ENCODE data around the gene NEB. TPM values are rescaled to one million over a fixed set of nuclear protein-coding genes. Genes with fewer than 3 reads are reported as not detected.

The NEB gene
- polyA plus RNA-seq, 1 experiment = 0.01 TPM

- POLR2A ChIA-PET = no interaction called here
- H3K36me3 ChIP-seq (ENCODE audit: control insufficient read depth, insufficient read depth, low read length) = no peaks in the 10 kb centered on the region
- no peak for TF ChIP-seq CTCF (IDR thresholded peaks at IDR 0.05; ENCODE audit: insufficient read depth, low read depth, low read length)
- H3K4me3 ChIP-seq (ENCODE audit: low read depth, low read length) = no peak overlapping the region
- CTCF ChIA-PET = no interaction called here
- DNase-seq (ENCODE audit: low read depth) = no peak
- no peaks in the 10 kb centered on the region for H3K27me3 ChIP-seq (ENCODE audit: control insufficient read depth, insufficient read depth, low read length)
These were observed 258.0 kb downstream of the NEB start for GRCh38 chr2:151476287-151476686.

- no peaks in the 10 kb centered on the region for H3K36me3 ChIP-seq (ENCODE audit: control insufficient read depth, insufficient read depth, low read length)
- no peak for TF ChIP-seq CTCF (IDR thresholded peaks at IDR 0.05; ENCODE audit: insufficient read depth, low read depth, low read length)
- H3K27me3 ChIP-seq (ENCODE audit: control insufficient read depth, insufficient read depth, low read length) = no peaks in the 10 kb centered on the region
- no peak overlapping the region for H3K4me3 ChIP-seq (ENCODE audit: low read depth, low read length)
- ChIA-PET POLR2A (no interaction called here), CTCF (no interaction called here)
- DNase-seq (ENCODE audit: low read depth) = no peak
These were observed 259.2 kb downstream of the NEB start for GRCh38 chr2:151475071-151475470.

- TF ChIP-seq CTCF (IDR thresholded peaks at IDR 0.05; ENCODE audit: insufficient read depth, low read depth, low read length) = no peak
- H3K4me3 ChIP-seq (ENCODE audit: low read depth, low read length) = no peak overlapping the region
- no peaks in the 10 kb centered on the region for H3K27me3 ChIP-seq (ENCODE audit: control insufficient read depth, insufficient read depth, low read length)
- no peak for DNase-seq (ENCODE audit: low read depth)
- no peaks in the 10 kb centered on the region; the same call in 1 of the 2 replicates for H3K36me3 ChIP-seq (ENCODE audit: control insufficient read depth, insufficient read depth, low read length)
- ChIA-PET CTCF (interaction anchor here (1.6 kb wide), 1 partner anchor 36 kb away, joined by 5 read pairs; no protein-coding TSS in a partner anchor), POLR2A (no interaction called here)
These were observed 261.3 kb downstream of the NEB start for GRCh38 chr2:151472966-151473365.

GRCh38 chr2:151470556-151470955, 263.7 kb downstream of the NEB start:
- ChIA-PET POLR2A (no interaction called here), CTCF (interaction anchor here (0.8 kb wide), 1 partner anchor 15 kb away, joined by 3 read pairs; no protein-coding TSS in a partner anchor)
- no peak overlapping the region for H3K4me3 ChIP-seq (ENCODE audit: low read depth, low read length)
- TF ChIP-seq CTCF (IDR thresholded peaks at IDR 0.05; ENCODE audit: insufficient read depth, low read depth, low read length) = no peak
- H3K36me3 ChIP-seq (ENCODE audit: control insufficient read depth, insufficient read depth, low read length) = peaks cover 3% of the 10 kb centered on the region; the same call in 1 of the 2 replicates
- H3K27me3 ChIP-seq (ENCODE audit: control insufficient read depth, insufficient read depth, low read length) = no peaks in the 10 kb centered on the region
- no peak for DNase-seq (ENCODE audit: low read depth)

- H3K36me3 ChIP-seq (ENCODE audit: control insufficient read depth, insufficient read depth, low read length) = peaks cover 4% of the 10 kb centered on the region
- CTCF ChIA-PET = interaction anchor here (0.6 to 1.5 kb wide), 3 partner anchors 11 to 29 kb away, joined by 3 read pairs; no protein-coding TSS in a partner anchor
- no peak for DNase-seq (ENCODE audit: low read depth)
- no peak for TF ChIP-seq CTCF (IDR thresholded peaks at IDR 0.05; ENCODE audit: insufficient read depth, low read depth, low read length)
- H3K27me3 ChIP-seq (ENCODE audit: control insufficient read depth, insufficient read depth, low read length) = no peaks in the 10 kb centered on the region
- POLR2A ChIA-PET = no interaction called here
- H3K4me3 ChIP-seq (ENCODE audit: low read depth, low read length) = no peak overlapping the region
These were observed 268.5 kb downstream of the NEB start for GRCh38 chr2:151465771-151466170.
